Mesodermal cell (in vitro differentiated cells): ENCODE results near the gene EEF1G.
"Not testable (repeated sequence)": the region's sequence is repeated elsewhere in the genome, so short reads cannot be mapped to it uniquely, and the experiment has no call there.

ENCODE experiments used
- H3K27ac ChIP-seq: 2 replicates; pipeline ENCODE4 v1.7.0; 2013; ENCODE audit warnings: mild to moderate bottlenecking, low read depth, low read length, moderate library complexity; ENCODE audit not compliant: severe bottlenecking
- H3K36me3 ChIP-seq: 2 replicates; pipeline ENCODE4 v1.7.1; 2013; ENCODE audit warnings: mild to moderate bottlenecking, low read length, moderate library complexity; ENCODE audit not compliant: control insufficient read depth, insufficient read depth
- H3K4me1 ChIP-seq: one replicate; pipeline ENCODE4 v1.7.1; 2013; ENCODE audit warnings: mild to moderate bottlenecking, low read length; ENCODE audit not compliant: insufficient read depth, control insufficient read depth, poor library complexity, severe bottlenecking
- H3K4me3 ChIP-seq: 2 replicates; pipeline ENCODE4 v1.7.0; 2013; ENCODE audit warnings: low read length, control low read depth, mild to moderate bottlenecking; ENCODE audit not compliant: insufficient read depth, poor library complexity, severe bottlenecking; ENCODE audit errors: extremely low read depth
- H3K9me3 ChIP-seq: 2 replicates; pipeline ENCODE4 v1.7.1; 2013; ENCODE audit warnings: mild to moderate bottlenecking, low read length, moderate library complexity; ENCODE audit not compliant: control insufficient read depth
- WGBS, 2 experiments: methylation state at CpG; one replicate each; pipeline ENCODE4 v1.1.5; 2013; ENCODE audit warnings: missing lambda C conversion rate in 2 of 2; ENCODE audit not compliant: insufficient coverage in 2 of 2; 5-methylcytosine and 5-hydroxymethylcytosine counted together

Gene EEF1G

GRCh38 chr11:62592146-62592815, 18.6 kb upstream of the EEF1G start:
- H3K4me1 ChIP-seq = peaks cover 12% of the 10 kb centered on the region
- 39% methylated on average over 14 to 16 of the region's 17 CpGs for WGBS, 2 experiments
- no peaks in the 10 kb centered on the region for H3K9me3 ChIP-seq
- H3K27ac ChIP-seq = peak overlapping the region; percentile 90
- peaks cover 66% of the 10 kb centered on the region for H3K36me3 ChIP-seq
- H3K4me3 ChIP-seq = peak overlapping the region; percentile 93

GRCh38 chr11:62591448-62592145, 17.9 kb upstream of the EEF1G start, which contains the start of gene TUT1:
TUT1 (minus strand) TSS chr11:62591523; CDS start chr11:62591485, 38 bp downstream.
- peaks cover 12% of the 10 kb centered on the region for H3K4me1 ChIP-seq
- peaks cover 66% of the 10 kb centered on the region for H3K36me3 ChIP-seq
- 0 to 1% methylated on average over 38 to 52 of the region's 58 CpGs for WGBS, 2 experiments

GRCh38 chr11:62588966-62589637, 15.4 kb upstream of the EEF1G start:
- H3K27ac ChIP-seq = no peak overlapping the region
- peaks cover 12% of the 10 kb centered on the region for H3K4me1 ChIP-seq
- WGBS, 2 experiments = 85 to 92% methylated on average over 10 to 15 of the region's 18 CpGs
- peaks cover 60% of the 10 kb centered on the region for H3K36me3 ChIP-seq
- no peak overlapping the region for H3K4me3 ChIP-seq
- H3K9me3 ChIP-seq = no peaks in the 10 kb centered on the region

More at GRCh38 chr11:62591448-62592145, 17.9 kb upstream of the EEF1G start, which contains the start of gene TUT1:
- H3K27ac ChIP-seq = peak within 1 kb of the TSS; percentile 91
- H3K9me3 ChIP-seq = no peaks in the 10 kb centered on the region
- H3K4me3 ChIP-seq = peak within 1 kb of the TSS; percentile 93

GRCh38 chr11:62585356-62585755, 11.7 kb upstream of the EEF1G start:
- H3K27ac ChIP-seq, H3K4me1 ChIP-seq, H3K4me3 ChIP-seq, H3K9me3 ChIP-seq: not testable (repeated sequence)
- H3K36me3 ChIP-seq = peaks cover 75% of the 10 kb centered on the region
- WGBS, 2 experiments = 95 to 100% methylated on average over 7 of the region's 7 CpGs

- H3K4me1 ChIP-seq, H3K9me3 ChIP-seq, H3K27ac ChIP-seq, H3K4me3 ChIP-seq: not testable (repeated sequence)
- WGBS, 2 experiments = 89 to 97% methylated on average over 3 to 4 of the region's 4 CpGs
- H3K36me3 ChIP-seq = peaks cover 78% of the 10 kb centered on the region
These were observed 8.0 kb upstream of the EEF1G start for GRCh38 chr11:62581735-62582134.

GRCh38 chr11:62580959-62581715, 7.4 kb upstream of the EEF1G start:
- WGBS, 2 experiments = 93 to 98% methylated on average over 12 to 15 of the region's 18 CpGs
- H3K4me3 ChIP-seq = no peak overlapping the region
- peaks cover 79% of the 10 kb centered on the region for H3K36me3 ChIP-seq
- H3K27ac ChIP-seq = no peak overlapping the region
- H3K9me3 ChIP-seq = no peaks in the 10 kb centered on the region
- no peaks in the 10 kb centered on the region for H3K4me1 ChIP-seq

GRCh38 chr11:62579252-62579651, 5.6 kb upstream of the EEF1G start:
- H3K4me1 ChIP-seq = peaks cover 9% of the 10 kb centered on the region
- H3K27ac ChIP-seq = no peak overlapping the region
- H3K4me3 ChIP-seq = no peak overlapping the region
- no peaks in the 10 kb centered on the region for H3K9me3 ChIP-seq
- 88% methylated on average over 1 of the region's 2 CpGs; no CpG with 5 or more reads in 1 of the 2 experiments for WGBS, 2 experiments
- H3K36me3 ChIP-seq = peaks cover 79% of the 10 kb centered on the region

GRCh38 chr11:62578541-62578940, 4.8 kb upstream of the EEF1G start:
- peaks cover 72% of the 10 kb centered on the region for H3K36me3 ChIP-seq
- 99 to 100% methylated on average over 8 to 9 of the region's 11 CpGs for WGBS, 2 experiments

GRCh38 chr11:62577046-62577714, 3.5 kb upstream of the EEF1G start:
- Histone ChIP-seq H3K4me1 (peaks cover 13% of the 10 kb centered on the region), H3K36me3 (peaks cover 68% of the 10 kb centered on the region), H3K4me3 (no peak overlapping the region), H3K9me3 (no peaks in the 10 kb centered on the region), H3K27ac (peak overlapping the region; percentile 30)
- WGBS, 2 experiments = 96 to 97% methylated on average over 7 to 10 of the region's 12 CpGs

More at GRCh38 chr11:62578541-62578940, 4.8 kb upstream of the EEF1G start:
- H3K4me1 ChIP-seq = peaks cover 9% of the 10 kb centered on the region
- H3K27ac ChIP-seq = no peak overlapping the region
- no peaks in the 10 kb centered on the region for H3K9me3 ChIP-seq
- no peak overlapping the region for H3K4me3 ChIP-seq

GRCh38 chr11:62575837-62576236, 2.1 kb upstream of the EEF1G start:
- H3K9me3 ChIP-seq = no peaks in the 10 kb centered on the region
- H3K36me3 ChIP-seq = peaks cover 70% of the 10 kb centered on the region
- H3K4me1 ChIP-seq = peaks cover 25% of the 10 kb centered on the region
- H3K4me3 ChIP-seq = no peak overlapping the region
- 93 to 95% methylated on average over 11 to 13 of the region's 14 CpGs for WGBS, 2 experiments
- H3K27ac ChIP-seq = no peak overlapping the region
